ENCODE data around the gene RHOF.
A peak's percentile ranks its signal among the peaks of the same experiment; 100 is the strongest.
"Not testable (repeated sequence)": the region's sequence is repeated elsewhere in the genome, so short reads cannot be mapped to it uniquely, and the experiment has no call there.

Gene RHOF

GRCh38 chr12:121775501-121775900 lies 18.0 kb downstream of the RHOF start:
- DNase-seq (ENCODE audit: low read depth in 2 of 2), result no peak

- DNase-seq (ENCODE audit: low read depth in 2 of 2), result no peak
Observed at GRCh38 chr12:121774968-121775474, 18.5 kb downstream of the RHOF start.

- DNase-seq (ENCODE audit: low read depth in 2 of 2), result peak; percentile 68 to 70
Observed at GRCh38 chr12:121773011-121773777, 20.3 kb downstream of the RHOF start.

GRCh38 chr12:121770813-121771625 lies 22.5 kb downstream of the RHOF start:
- DNase-seq (ENCODE audit: low read depth in 2 of 2), result no peak

DNA sequence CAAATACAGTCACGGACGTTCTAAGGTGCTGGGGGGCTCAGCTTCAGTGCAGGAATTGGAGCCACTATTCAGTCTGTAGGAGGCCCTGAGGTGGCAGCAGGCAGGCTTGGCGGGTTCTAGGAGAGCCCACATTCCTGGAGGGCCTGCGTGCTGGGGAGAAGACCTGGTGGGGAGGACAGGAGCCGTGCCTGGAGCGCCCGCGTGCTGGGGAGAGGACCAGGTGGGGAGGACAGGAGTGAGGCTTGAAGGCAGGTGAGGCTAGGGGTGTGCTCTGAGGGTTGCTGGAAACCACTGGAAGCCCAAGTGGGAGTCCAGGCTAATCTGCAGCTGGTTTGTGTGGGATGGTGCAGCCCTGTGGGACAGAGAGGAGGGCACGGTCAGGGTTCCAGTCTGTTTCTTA lies 23.1 kb downstream of the RHOF start:
- DNase-seq (ENCODE audit: low read depth in 2 of 2), result no peak

DNA sequence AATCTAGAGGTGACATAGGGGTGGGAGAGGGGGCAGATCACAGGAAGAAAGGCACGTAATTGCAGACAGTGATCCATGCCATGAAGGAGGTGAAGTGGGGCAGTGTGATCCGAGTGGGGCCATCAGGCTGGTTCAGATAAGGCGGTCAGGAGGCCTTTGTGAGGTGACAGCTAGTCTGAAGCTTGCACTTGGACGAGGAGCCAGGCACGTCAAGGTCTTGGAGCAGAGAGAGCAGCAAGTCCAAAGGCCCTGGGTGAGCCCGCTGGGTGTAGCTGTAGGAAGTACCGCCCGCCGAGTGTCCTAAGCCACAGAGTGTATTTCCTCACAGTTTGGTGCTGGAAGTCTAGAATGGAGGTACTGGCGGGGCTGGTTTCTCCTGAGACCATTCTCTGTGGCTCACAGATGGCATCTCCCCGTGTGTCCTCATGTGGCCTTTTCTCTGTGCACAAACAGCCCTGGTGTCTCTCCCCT lies 23.6 kb downstream of the RHOF start:
- DNase-seq (ENCODE audit: low read depth in 2 of 2), result no peak

GRCh38 chr12:121769297-121769830 lies 24.1 kb downstream of the RHOF start:
- no peak for DNase-seq (ENCODE audit: low read depth in 2 of 2)

DNA sequence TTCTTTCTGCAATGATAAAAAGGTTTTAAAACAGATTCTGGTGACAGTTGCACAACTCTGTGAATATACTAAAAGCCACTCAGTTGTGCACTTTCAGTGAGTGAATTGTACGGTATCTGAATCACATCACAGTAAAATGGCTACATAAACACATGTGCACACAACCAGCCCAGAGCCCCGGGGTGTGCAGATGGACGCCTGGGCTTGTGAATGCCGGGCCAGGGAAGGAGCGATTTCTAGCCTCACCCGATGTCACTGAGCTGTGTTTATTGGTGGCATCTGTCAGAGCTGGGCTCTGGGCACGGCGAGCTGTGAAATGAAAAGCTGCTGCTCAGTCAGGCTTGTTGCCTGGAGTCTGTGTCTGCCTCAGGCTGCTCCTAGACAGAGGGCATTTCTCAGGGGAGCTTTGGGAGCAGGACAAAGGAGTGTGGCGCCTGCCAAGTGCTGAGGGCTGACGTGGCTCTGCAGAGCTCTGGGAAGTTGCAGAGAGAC lies 25.9 kb downstream of the RHOF start:
- DNase-seq (ENCODE audit: low read depth in 2 of 2), result no peak

- DNase-seq (ENCODE audit: low read depth in 2 of 2), result no peak
Observed at GRCh38 chr12:121766290-121767039, 27.0 kb downstream of the RHOF start.

DNA sequence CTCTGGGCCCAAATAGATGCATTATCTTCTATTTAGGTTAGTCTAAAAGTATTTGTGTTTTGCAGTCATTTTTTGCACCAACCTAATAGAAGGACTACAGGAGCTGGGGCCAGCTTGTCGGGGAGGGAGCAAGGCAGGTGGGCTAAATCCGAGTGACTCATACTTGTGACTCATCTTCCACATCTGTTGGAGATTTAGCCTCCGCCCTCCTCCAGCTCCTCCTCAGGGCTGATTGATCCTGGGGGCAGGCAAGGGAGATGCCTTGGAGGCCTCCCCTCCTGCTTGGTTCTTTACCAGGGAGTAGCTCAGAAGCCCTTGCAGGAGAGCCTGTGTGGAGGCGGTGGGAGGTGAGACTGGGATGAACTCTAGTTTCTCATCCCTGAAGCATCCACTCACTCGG lies 27.9 kb downstream of the RHOF start:
- DNase-seq (ENCODE audit: low read depth in 2 of 2), result no peak

GRCh38 chr12:121764808-121765207 lies 28.7 kb downstream of the RHOF start:
- DNase-seq (ENCODE audit: low read depth in 2 of 2), result no peak

- no peak for DNase-seq (ENCODE audit: low read depth in 2 of 2)
Observed at GRCh38 chr12:121762269-121762668, 31.2 kb downstream of the RHOF start.

DNA sequence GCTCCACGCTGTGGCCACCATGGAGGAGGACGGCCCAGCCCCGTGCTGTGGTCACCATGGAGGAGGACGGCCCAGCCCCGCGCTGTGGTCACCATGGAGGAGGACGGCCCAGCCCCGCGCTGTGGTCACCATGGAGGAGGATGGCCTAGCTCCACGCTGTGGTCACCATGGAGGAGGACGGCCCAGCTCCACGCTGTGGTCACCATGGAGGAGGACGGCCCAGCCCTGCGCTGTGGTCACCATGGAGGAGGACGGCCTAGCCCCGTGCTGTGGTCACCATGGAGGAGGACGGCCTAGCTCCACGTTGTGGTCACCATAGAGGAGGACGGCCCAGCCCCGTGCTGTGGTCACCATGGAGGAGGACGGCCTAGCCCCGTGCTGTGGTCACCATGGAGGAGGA lies 35.0 kb downstream of the RHOF start:
- DNase-seq (ENCODE audit: low read depth in 2 of 2), result not testable (repeated sequence)

- DNase-seq (ENCODE audit: low read depth in 2 of 2), result no peak
Observed at GRCh38 chr12:121755591-121755990, 37.9 kb downstream of the RHOF start.

GRCh38 chr12:121754836-121755235 lies 38.7 kb downstream of the RHOF start:
- no peak for DNase-seq (ENCODE audit: low read depth in 2 of 2)

GRCh38 chr12:121753844-121754264 lies 39.6 kb downstream of the RHOF start:
- no peak for DNase-seq (ENCODE audit: low read depth in 2 of 2)

DNA sequence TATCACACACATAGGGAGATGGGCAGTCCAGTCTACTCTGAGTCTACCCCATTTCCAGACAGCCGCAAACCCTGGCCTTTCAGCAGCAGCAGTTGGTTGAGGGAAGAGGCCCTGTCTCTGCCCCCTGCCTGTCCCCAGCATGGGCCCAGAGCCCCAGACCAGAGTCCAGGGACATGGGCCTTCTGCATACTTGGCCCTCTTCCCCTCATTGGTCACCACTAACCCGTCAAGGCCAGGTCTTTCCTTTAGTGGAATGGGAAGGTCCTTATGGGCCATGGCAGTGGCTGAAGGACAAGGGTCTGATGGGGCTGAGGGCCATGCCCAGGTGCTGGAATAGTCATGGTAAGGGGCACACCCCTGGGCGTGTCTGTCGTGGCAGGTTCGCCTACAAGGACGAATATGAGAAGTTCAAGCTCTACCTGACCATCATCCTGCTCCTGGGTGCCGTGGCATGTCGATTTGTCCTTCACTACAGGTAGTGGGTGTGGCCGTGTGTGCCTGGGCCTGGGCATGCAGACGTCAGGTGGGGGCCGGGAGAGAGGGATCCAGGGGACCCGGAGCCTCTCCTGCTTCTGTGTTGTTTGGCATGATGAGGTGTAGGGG lies 41.6 kb downstream of the RHOF start:
- DNase-seq (ENCODE audit: low read depth in 2 of 2), result no peak

GRCh38 chr12:121751034-121751433 lies 42.5 kb downstream of the RHOF start:
- DNase-seq (ENCODE audit: low read depth in 2 of 2), result no peak

GRCh38 chr12:121750507-121750955 lies 43.0 kb downstream of the RHOF start:
- no peak for DNase-seq (ENCODE audit: low read depth in 2 of 2)

- no peak for DNase-seq (ENCODE audit: low read depth in 2 of 2)
Observed at GRCh38 chr12:121749267-121749666, 44.2 kb downstream of the RHOF start.

Data from stimulated activated CD8-positive, alpha-beta memory T cell treated with anti-CD3 and anti-CD28 coated beads, Interleukin-15, amount 100 ng/mL, for 48 hours (primary cell).